Parathyroid adenoma (tissue), 2 donors: Measurements from ENCODE around the gene TGM3.

ENCODE experiments used
- H2AFZ ChIP-seq: fragments of 300-600 bp; sonication (generic); one replicate; pipeline ENCODE4 v1.7.0; 2017; ENCODE audit warnings: antibody characterized with exemption, mild to moderate bottlenecking
- H3K27ac ChIP-seq: fragments of 300-600 bp; sonication (generic); one replicate; pipeline ENCODE4 v1.7.0; 2017
- H3K27me3 ChIP-seq: fragments of 300-600 bp; sonication (generic); one replicate; pipeline ENCODE4 v1.7.0; 2017; ENCODE audit warnings: low read length; ENCODE audit not compliant: control insufficient read depth, insufficient read depth
- H3K36me3 ChIP-seq: fragments of 300-600 bp; sonication (generic); one replicate; pipeline ENCODE4 v1.7.0; 2017; ENCODE audit warnings: low read length; ENCODE audit not compliant: control insufficient read depth, insufficient read depth
- H3K4me1 ChIP-seq: fragments of 300-600 bp; sonication (generic); one replicate; pipeline ENCODE4 v1.7.0; 2017; ENCODE audit warnings: control low read depth
- H3K4me2 ChIP-seq: fragments of 300-600 bp; sonication (generic); one replicate; pipeline ENCODE4 v1.7.0; 2017; ENCODE audit warnings: low read length
- H3K4me3 ChIP-seq: fragments of 300-600 bp; sonication (generic); one replicate; pipeline ENCODE4 v1.7.0; 2017; ENCODE audit warnings: low read depth, low read length
- H3K79me2 ChIP-seq: fragments of 300-600 bp; sonication (generic); one replicate; pipeline ENCODE4 v1.7.0; 2017; ENCODE audit warnings: control low read depth
- H3K9ac ChIP-seq: fragments of 300-600 bp; sonication (generic); one replicate; pipeline ENCODE4 v1.7.0; 2017; ENCODE audit warnings: mild to moderate bottlenecking
- H3K9me3 ChIP-seq: fragments of 300-600 bp; sonication (generic); one replicate; pipeline ENCODE4 v1.7.0; 2017; ENCODE audit warnings: low read length; ENCODE audit not compliant: control insufficient read depth
- CTCF ChIP-seq: fragments of 300-600 bp; sonication (generic); IDR thresholded peaks from one replicate; pipeline ENCODE4 v1.7.0; 2017; ENCODE audit warnings: antibody characterized with exemption, mild to moderate bottlenecking
- donor health status: primary hyperparathyroidism.

Gene TGM3

GRCh38 chr20:2289475-2289874 lies 6.3 kb upstream of the TGM3 start:
- no peak overlapping the region for H3K4me3 ChIP-seq
- H3K79me2 ChIP-seq: no peaks in the 10 kb centered on the region
- no peak overlapping the region for H2AFZ ChIP-seq
- no peak for TF ChIP-seq CTCF
- no peaks in the 10 kb centered on the region for H3K9me3 ChIP-seq
- H3K27me3 ChIP-seq: no peaks in the 10 kb centered on the region
- no peaks in the 10 kb centered on the region for H3K36me3 ChIP-seq
- no peak overlapping the region for H3K4me2 ChIP-seq
- H3K9ac ChIP-seq: no peak overlapping the region
- H3K4me1 ChIP-seq: no peaks in the 10 kb centered on the region
- H3K27ac ChIP-seq: no peak overlapping the region

GRCh38 chr20:2290486-2290885 lies 5.3 kb upstream of the TGM3 start:
- no peak overlapping the region for H2AFZ ChIP-seq
- H3K4me1 ChIP-seq: no peaks in the 10 kb centered on the region
- H3K4me3 ChIP-seq: no peak overlapping the region
- no peaks in the 10 kb centered on the region for H3K79me2 ChIP-seq
- no peak overlapping the region for H3K4me2 ChIP-seq
- no peaks in the 10 kb centered on the region for H3K36me3 ChIP-seq
- no peak for TF ChIP-seq CTCF
- no peaks in the 10 kb centered on the region for H3K9me3 ChIP-seq
- H3K9ac ChIP-seq: no peak overlapping the region
- no peaks in the 10 kb centered on the region for H3K27me3 ChIP-seq
- no peak overlapping the region for H3K27ac ChIP-seq

GRCh38 chr20:2292416-2293110 lies 3.2 kb upstream of the TGM3 start:
- no peak overlapping the region for H3K4me3 ChIP-seq
- no peaks in the 10 kb centered on the region for H3K79me2 ChIP-seq

GRCh38 chr20:2293486-2293885 lies 2.3 kb upstream of the TGM3 start:
- TF ChIP-seq CTCF: no peak
- H3K36me3 ChIP-seq: no peaks in the 10 kb centered on the region
- H3K4me2 ChIP-seq: no peak overlapping the region
- no peaks in the 10 kb centered on the region for H3K79me2 ChIP-seq
- no peak overlapping the region for H3K27ac ChIP-seq
- no peak overlapping the region for H3K4me3 ChIP-seq
- no peak overlapping the region for H3K9ac ChIP-seq
- H3K9me3 ChIP-seq: no peaks in the 10 kb centered on the region
- H2AFZ ChIP-seq: no peak overlapping the region
- no peaks in the 10 kb centered on the region for H3K27me3 ChIP-seq
- no peaks in the 10 kb centered on the region for H3K4me1 ChIP-seq

More at GRCh38 chr20:2292416-2293110, 3.2 kb upstream of the TGM3 start:
- H3K4me1 ChIP-seq: no peaks in the 10 kb centered on the region
- H2AFZ ChIP-seq: no peak overlapping the region
- no peak overlapping the region for H3K9ac ChIP-seq
- H3K27ac ChIP-seq: no peak overlapping the region
- TF ChIP-seq CTCF: no peak
- H3K9me3 ChIP-seq: no peaks in the 10 kb centered on the region
- H3K36me3 ChIP-seq: no peaks in the 10 kb centered on the region
- no peak overlapping the region for H3K4me2 ChIP-seq
- no peaks in the 10 kb centered on the region for H3K27me3 ChIP-seq

GRCh38 chr20:2293971-2294370 lies 1.8 kb upstream of the TGM3 start:
- no peaks in the 10 kb centered on the region for H3K27me3 ChIP-seq
- H3K4me2 ChIP-seq: no peak overlapping the region
- H2AFZ ChIP-seq: no peak overlapping the region
- H3K27ac ChIP-seq: no peak overlapping the region
- no peaks in the 10 kb centered on the region for H3K36me3 ChIP-seq
- no peaks in the 10 kb centered on the region for H3K79me2 ChIP-seq
- H3K9ac ChIP-seq: no peak overlapping the region
- no peaks in the 10 kb centered on the region for H3K9me3 ChIP-seq
- no peaks in the 10 kb centered on the region for H3K4me1 ChIP-seq
- H3K4me3 ChIP-seq: no peak overlapping the region
- no peak for TF ChIP-seq CTCF
